Stimulated activated CD8-positive, alpha-beta memory T cell treated with anti-CD3 and anti-CD28 coated beads, Interleukin-15, amount 100 ng/mL, for 48 hours (primary cell): ENCODE measurements around the gene RND1.

Experiments
- DNase-seq, 2 donors: peaks; one replicate each; pipeline ENCODE4 v3.0.0-alpha.2; 2020; ENCODE audit warnings: low read depth in 2 of 2

Gene RND1

DNA sequence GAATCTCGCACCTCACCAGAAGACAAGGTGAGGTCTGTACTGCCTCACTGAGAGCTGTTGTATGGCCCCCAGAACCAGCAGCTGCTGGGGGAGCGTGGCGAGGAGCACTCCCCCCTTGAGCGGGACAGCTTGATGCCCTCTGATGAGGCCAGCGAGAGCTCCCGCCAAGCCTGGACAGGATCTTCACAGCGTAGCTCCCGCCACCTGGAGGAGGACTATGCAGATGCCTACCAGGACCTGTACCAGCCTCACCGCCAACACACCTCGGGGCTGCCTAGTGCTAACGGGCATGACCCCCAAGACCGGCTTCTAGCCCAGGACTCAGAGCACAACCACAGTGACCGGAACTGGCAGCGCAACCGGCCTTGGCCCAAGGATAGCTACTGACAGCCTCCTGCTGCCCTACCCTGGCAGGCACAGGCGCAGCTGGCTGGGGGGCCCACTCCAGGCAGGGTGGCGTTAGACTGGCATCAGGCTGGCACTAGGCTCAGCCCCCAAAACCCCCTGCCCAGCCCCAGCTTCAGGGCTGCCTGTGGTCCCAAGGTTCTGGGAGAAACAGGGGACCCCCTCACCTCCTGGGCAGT lies 38.1 kb downstream of the RND1 start:
- DNase-seq, result no peak

DNA sequence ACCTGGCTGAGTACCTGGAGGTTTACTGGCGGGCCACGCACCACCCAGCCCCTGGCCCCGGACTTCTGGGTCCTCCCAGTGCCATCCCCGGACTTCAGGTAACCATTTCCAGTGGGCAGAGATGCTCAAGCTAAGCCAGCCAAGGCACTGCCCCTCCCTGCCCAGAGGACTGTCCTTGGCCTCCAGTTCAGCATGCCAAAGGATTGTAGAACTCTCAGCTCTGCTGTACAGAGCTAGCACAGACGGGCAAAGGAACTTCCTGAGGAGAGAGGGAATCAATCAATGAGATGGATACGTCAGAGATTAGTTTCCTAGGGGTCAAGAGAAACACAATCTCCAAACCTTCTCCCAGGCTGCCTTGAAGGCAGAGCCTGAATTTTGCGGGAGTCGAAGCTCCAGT lies 38.6 kb downstream of the RND1 start:
- DNase-seq, result no peak

DNA sequence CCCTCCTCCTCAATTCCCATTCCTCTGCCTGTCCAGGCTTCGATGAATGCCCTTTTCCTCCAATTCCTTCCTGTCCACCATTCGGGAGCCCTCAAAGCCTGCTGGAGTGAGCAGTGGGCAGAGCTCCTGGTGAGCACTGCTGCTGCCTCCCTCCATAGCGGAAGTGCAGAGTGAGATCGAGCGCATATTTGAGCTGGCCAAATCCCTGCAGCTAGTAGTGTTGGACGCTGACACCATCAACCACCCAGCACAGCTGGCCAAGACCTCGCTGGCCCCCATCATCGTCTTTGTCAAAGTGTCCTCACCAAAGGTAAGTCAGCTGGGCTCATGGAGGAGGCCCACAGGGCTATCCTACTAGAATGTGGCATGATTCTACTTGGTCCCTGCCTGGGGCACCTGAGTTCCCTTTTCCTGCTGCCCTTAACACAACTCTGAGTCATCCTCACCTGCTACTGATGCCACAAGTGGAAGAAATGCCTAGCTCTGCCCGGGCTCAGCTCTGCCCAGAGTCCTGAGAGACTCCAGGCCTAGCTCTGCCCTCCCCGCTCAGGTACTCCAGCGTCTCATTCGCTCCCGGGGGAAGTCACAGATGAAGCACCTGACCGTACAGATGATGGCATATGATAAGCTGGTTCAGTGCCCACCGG lies 39.3 kb downstream of the RND1 start:
- DNase-seq, result no peak

DNA sequence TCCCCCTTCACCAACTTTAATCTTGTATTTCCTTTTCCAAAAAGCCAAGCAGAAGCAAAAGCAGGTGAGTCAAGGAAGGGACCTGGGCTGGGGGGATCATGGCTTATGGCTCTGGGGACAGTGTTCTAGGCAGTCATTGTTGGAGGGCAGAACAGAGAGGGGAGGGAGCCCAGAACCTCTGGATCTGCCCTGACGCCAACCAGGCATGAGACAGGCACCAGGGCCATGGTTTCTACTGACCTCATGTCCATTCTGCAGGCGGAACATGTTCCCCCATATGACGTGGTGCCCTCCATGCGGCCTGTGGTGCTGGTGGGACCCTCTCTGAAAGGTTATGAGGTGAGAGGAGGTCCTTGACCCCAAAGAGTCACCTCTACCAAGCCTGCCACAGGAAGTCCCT lies 40.8 kb downstream of the RND1 start:
- DNase-seq, result no peak

DNA sequence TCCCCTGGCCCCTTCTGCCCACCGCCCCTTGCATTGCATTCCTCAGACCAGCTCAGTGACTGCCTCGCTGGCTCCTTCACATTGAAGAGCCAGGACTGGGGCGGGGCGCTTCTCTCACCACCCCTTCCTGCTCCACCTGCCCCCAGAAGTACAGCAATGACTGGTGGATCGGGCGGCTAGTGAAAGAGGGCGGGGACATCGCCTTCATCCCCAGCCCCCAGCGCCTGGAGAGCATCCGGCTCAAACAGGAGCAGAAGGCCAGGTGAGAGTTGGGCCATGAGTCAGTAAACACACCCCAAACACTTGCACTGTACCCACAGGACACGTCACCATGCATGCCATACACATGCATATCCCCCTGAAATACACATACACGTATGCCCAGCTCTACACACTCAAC lies 41.6 kb downstream of the RND1 start:
- no peak for DNase-seq

DNA sequence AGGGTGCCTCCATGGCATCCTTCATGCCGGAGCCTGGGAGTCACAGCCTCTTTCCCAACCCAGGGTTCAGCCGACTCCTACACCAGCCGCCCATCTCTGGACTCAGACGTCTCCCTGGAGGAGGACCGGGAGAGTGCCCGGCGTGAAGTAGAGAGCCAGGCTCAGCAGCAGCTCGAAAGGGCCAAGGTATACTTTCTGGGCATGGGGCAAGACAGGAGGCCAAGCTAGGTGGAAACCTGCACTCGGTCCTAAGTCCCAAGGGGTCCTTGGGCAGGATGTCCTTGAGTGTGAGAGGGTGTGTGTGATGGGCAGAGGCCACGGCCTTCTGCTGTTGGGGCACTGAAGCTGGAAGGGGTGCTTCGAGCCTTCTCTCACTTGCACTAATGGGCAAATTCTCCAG lies 42.4 kb downstream of the RND1 start:
- no peak for DNase-seq

DNA sequence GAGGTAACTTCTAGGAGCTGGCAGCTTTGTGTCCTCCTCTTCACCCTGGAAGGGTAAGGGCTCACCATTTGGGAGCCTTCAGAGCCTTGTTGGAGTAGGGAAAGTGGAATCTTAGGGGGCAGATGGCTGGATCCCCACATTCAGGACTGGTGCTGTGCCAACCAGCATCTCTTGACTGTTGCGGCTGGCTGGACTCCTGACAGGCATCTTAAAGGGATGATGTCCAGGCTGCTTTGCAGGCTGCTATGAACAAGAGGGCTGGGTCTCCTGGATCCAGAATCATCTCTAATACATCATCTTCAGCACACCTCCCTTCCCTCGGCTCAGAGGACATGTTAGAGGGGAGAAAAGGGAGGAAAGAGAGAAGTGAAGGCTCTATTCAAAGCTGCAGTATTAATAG lies 43.0 kb downstream of the RND1 start:
- DNase-seq, result no peak

DNA sequence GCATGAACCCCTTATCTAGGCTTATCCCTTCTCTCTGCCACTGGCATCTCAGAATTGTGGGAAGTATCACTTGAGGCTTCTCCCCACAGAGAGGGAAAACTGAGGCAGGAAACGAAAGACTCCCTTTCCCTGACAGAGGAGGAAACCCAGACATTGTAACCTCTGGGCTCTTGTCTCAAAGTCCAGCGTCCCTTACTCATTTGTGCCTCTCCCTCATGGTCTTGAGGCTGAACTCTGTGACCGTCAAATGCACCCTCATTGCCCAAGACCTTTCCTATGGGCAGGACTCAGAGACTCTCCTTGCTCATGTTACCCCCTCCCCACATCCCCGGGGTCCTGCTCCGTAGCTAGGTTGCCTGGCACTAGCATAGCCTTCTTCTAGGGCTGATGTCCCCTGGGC lies 43.5 kb downstream of the RND1 start:
- no peak for DNase-seq

DNA sequence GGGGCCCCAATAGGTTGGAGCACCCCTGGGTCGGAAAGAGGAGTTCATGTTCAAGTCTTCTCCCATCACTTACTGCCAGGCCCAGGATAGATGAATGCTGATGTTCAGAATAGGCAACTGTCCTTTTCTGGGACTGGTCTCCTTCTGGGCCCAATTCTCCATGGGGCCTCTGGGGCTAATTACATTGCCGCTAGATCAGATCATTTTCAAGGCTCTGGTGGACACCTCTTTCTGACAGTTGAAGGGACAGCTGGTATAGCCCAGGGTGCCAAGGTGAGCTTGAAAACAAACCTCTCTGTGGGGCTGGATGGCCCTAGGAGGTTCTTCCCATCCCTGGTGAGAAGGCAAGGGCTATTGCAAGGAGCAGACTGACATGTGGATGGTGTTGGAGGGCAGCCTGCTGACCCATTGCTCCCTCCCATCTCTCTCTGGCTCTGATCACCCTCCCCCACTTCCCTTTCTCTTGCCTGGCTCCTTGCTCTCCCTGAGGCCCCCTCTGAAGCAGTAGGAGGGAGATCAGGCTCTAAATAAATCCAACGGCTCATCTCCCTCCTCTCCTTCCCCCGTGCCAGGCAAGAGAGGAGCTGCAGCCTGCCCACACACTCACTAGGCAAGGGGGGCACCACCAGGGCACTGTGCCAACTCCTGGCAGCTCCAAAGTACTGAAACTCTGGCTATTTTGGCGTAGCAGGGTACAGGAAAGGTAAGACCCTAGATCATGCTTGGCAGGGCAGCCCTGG lies 45.5 kb downstream of the RND1 start:
- no peak for DNase-seq

DNA sequence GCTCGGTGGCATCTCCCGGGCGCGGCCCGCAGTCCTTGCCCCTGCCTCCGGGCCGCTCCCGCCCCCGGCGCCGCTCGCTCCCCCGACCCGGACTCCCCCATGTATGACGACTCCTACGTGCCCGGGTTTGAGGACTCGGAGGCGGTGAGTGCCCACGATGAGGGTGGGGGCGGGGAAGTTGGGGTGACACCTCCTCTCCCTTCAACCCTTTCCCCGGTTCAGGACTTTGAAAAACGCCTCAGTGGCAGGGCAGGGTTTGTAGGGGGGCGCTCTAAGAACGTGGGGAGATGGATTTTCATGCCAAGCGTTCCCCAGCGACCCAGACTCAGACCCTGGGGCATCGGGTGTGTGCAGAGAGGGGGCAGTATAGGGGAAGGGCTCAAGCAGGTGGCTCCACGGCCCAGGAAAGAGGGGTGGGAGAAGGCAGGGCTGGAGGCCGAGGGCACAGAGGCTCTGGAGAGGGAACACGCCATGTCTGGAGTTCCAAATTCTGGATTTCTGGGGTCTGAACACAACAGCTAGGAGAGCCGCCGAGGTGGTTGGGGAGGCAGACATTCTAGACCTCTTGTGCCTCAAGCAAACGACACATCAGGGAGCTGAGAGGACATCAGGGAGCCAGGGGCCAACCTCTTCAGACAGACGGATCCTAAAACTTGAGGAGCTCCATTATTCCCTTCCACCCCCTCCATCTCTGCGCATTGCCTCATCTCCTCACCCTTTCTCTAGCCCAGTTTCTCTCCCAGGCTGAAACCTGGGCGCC lies 46.7 kb downstream of the RND1 start:
- no peak for DNase-seq

DNA sequence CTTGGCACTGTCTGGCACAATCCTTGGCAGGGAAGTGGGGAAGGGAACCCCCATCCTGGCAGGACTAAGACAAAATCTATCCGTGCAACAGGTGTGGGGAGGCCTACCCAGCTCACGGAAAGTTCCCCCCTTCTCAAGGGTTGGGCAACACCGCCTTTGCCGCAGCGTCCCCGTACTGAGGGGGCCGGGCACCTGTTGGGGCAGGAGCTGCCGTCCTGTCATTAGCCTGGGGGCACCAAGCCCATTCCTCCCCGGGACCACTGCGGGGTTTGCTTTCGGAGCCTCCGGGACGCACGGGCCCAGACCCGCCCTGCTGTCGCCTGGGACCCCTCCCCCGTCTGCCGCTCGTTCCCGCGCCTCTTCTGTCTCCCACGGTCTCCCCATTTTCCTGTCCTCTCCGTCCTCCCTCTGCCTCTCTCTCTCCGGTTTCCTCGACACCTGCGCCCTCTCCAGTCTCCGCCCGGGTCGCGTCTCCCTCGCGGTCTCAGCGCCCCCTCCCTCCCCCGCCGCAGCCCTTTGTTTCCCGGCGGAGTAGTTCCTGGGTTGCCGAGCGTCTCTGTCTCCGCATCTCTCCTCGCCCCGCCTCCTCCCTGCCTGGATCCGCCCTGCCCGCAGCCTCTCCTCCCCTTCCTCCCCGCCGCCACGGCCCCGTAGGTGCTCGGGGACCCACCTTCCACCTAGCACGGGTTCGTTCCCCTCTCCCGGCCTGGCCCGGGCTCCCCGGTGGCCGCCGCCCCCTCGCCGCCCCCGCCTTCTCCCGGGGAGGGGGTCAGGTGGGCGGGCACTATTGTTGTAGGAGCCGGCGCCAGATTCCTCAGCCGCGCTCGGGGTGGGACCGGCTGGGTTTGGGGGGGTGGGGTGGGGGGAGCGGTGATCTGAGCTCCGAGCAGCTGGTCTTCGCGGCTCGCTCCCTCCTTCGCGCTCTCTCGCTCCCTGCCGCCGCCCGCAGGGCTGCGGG lies 47.5 kb downstream of the RND1 start, which contains the start of gene CACNB3:
Gene CACNB3 (plus strand): TSS at position 624 of the 958 bp plus-strand sequence. CDS start 434 bp downstream, outside the sequence.
- DNase-seq, result peak; percentile 57 to 58

DNA sequence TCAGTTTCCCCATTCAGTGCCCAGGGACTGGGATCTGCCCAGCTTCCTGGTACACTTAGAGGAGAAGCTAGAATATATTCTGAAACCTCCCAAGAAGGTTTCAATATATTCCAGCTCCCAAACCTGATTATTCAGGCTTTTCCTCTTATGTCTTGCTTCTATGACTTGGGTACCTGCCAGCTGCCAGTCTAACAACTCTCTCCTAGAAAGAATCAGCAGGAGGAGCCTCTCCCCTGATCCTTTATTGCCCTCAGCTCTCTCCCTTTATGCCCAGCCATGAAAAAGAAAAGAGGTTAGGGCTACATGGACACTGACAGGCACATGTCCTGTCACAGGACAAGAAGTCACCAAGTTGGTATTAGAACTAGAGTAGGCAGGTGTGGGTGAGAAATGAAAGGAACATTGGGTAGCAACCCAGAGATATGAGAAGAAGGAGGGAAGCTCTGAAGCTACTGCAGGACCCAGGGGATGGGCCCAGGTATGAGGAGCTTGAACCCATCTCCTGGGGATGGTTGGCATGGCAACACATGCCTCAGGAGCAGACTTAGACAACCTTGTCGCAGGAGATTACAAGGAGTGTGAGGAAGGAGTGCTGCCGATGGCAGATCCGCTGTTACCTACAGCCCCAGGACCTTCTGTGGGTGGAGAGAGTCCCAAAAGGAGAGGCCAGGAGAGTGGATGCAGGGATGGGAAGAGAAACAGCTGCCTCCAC lies 49.4 kb downstream of the RND1 start:
- DNase-seq, result no peak

DNA sequence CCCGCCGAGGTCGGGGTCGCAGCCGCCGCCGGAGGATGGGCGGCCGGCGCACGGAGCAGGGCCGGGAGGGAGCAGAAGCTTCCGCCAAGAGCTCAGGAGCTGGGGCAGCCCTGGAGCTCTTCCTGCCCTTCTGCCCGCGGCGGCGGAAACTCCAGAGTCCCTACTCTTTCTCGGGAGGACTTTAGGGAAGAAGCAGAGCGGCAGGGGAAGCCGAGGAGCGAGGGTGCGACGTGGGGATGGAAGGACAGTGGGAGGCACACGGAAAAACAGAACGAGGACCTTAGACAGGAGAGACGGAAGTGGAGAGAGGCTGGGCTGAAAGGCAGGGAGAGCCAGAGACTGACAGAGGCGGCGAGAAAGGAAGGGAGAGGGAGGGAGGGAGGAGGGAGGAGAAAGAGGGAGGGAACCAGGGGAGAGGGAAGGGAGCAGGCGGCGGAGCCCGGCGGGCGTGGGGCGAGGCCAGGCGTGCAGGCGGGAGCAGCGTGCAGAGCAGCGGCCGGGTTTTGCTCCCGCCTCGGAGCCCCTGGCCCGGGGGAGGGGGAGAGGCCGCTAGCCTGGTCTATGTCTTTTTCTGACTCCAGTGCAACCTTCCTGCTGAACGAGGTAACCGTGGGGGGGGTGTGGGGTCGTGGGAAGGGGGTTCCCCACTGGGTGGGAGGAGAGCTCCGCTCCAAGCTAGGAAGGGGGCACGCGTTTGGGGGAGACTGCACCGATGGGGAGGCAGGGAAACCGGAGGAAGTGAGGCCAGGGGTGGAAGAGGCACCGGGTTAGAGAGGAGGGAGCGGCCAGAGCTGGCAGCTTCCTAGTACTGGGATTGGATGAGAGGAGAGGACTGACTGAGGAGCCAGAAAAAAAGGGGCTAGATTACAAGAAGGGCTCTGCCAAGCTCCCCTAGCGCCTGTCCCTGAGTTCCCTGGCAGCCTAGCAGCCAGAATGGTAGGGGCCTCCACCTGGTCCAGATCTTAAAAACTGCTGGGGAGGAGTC lies 50.3 kb downstream of the RND1 start:
- DNase-seq, result no peak

DNA sequence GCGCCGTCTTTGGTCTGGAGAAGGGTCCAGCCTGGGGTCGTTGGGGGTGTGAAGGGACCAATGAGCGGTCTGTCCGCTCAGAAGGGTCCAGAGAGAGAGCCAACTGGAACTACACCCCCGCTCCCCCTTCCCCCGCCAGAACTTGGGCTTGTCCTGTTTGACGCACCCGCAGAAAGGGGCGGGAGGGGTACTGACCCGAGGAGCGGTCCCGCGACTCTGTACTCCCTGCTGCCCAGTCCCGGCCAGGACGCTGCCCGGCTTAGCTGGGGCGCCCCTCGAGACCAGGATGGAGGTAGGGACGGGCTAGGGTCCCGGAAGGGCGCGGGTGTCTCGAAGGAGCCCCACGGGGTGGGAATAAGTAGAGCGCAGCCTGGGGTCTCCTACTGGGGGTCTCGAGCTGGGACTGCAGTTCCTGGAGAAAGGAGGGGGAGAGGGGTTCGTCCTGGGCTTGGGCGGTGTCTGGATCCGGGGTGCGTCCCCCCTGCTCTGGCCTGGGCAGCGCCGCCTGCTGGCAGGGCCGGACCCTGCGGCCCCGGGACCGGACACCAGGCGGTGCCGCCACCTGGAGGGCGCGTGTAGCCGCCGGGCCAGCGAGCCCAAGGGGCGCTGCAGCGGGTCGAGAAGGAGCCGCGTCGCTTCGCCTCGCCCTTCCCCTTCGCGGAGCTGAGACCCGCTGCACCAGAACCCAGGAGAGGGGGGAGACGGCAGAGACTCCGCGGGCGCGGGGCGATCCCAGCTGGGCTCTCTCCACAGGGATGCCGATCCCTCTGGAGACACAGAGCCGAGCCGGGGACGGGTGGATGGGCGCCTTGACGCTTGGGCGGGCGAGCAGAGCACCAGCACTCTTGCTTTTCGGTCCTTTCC lies 51.2 kb downstream of the RND1 start:
- DNase-seq, result peak; percentile 74 to 77

DNA sequence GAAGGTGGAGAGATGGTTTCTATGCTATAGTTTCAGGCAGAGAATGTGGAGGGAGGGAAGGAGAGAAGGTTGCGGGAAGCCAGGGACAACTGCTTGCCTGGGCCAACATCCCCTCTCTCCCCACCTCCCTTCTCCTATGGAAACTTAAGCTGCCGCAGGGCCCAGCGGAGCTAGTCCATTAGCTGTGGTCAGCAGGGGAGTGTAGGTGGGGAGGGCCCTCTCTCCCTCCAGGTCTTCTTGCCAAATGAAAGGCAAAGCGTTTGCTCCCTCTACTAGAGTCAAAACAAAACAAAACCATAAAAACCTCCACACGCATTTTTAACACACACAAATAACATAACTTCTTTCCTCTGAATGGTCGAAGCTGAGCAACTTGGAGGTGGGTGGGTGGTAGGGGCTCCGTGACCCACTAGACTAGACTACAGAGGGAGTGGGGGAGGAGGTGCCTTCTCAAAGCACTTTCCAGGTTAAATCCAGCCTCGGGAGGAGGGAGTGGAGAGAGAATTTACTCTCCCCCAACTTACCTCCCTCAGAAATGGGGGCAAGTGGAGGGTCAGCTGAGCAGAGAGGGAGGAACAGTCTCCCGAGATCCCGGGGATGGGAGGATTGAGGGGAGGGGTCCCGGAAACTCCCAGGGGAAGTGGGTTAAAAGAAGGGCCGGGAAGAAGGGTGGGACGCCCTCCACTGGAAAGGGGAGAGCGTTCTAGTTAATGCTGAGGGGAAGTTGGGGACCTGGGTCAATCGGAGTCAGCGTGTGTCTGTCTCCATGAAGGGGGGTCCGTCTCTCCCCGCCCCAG lies 52.0 kb downstream of the RND1 start:
- no peak for DNase-seq

DNA sequence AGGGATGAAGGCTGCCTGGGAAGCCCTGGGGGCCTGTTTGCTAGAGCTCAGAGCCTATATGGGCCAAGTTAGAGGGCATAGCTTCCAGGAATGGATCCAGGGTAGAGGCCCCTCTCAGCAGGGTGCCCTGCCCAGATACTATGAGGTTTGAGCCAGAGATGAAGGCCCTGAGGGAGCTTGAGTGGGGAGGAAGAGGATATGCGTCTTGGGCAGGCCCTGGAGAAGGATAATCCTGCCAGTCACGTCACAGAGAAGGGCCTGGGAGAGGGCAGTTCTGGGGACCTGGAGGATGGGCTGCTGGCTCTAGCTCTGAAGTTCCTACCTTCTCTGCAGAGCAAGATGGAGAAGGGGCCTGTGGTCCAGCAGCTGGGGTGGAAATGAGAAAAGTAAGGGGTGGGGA lies 53.3 kb downstream of the RND1 start:
- no peak for DNase-seq

DNA sequence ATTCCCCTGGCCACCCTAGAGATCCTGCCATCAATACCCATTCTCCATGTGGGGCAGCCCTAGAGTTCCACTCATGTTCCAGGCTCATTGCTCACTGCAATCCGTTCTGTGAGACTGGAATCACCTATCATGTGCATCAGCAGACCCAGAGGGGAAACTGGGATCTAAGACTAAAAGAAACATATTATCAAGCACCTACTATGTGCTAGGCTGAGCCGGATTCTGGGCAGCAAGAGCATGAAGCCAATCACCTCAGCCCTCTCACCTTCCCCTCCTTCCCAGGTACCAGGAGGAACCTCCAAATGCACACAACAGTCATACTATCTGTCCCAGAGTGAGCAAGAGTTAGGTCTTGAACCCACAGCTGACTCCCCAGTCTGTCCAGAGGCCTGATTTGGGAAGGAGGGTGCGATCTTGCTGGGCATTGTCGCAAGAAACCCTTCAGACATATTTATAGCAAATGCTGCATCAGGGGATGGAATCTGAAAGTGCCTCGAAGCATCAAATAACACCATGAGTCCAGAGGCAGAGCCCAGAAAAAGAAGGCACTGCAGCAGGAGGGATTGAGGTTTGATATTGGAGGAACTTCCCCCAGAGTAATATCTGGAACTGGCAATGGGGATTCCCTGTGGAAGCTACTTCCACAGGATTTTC lies 54.1 kb downstream of the RND1 start:
- no peak for DNase-seq
